ENCODE results near the gene LRFN2. TPM values are rescaled to one million over a fixed set of nuclear protein-coding genes. Genes with fewer than 3 reads are reported as not detected.
A peak's percentile ranks its signal among the peaks of the same experiment; 100 is the strongest.

The LRFN2 gene
- total and polyA plus RNA-seq, 2 of the 8 experiments (the other 6 are each of a cell fraction or from before 2014, with no cell fraction given): 2.3 TPM

DNA sequence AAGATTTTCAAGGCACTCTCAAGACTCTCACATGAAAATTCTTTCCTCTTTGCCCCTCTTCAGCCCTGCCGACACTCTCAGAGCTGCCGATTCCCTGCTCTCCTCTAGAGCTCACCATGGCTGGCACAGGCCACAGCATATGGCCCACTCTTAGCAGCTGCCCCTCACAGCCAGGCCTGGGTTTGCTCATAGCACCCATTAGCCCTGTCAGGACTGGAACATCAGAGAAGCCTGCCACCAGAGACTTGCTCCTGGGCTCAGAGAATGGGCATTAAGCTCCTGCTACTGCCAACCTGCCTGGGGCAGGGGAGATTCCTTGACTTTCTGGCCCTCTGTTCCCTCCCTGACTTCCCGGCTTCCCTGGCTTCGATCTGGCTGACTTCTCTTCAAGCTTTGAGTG, 96.7 kb downstream of the LRFN2 start:
- no peaks in the 10 kb centered on the region for H3K36me3 ChIP-seq (ENCODE audit: control insufficient read depth in 2 of 4, insufficient read depth in 4 of 4, low read length in 3 of 4)
- DNase-seq (ENCODE audit: low read depth in 1 of 2, low spot score in 2 of 2): no peak

More for the DNA sequence above, 96.7 kb downstream of the LRFN2 start:
- Histone ChIP-seq H2BK12ac (ENCODE audit: low read depth, low read length) (no peak overlapping the region), H2BK20ac (ENCODE audit: low read length) (no peak overlapping the region), H4K5ac (ENCODE audit: insufficient read length, low read depth, low read length) (no peak overlapping the region), H3K27me3 (replicated peaks in 1 of 4; ENCODE audit: control insufficient read depth in 3 of 4, extremely low read depth in 1 of 4, insufficient read depth in 3 of 4, low read length in 3 of 4) (no peaks in the 10 kb centered on the region; a peak in 1 of 7 replicates), H3K9ac (replicated peaks in 1 of 4; ENCODE audit: extremely low read depth in 1 of 4, low read depth in 3 of 4, low read length in 3 of 4) (no peak overlapping the region), H3K27ac (ENCODE audit: low read depth, low read length) (no peak overlapping the region), H3K4me3 (ENCODE audit: extremely low read depth in 1 of 4, insufficient read depth in 2 of 4, low read depth in 3 of 4, low read length in 4 of 4) (no peak overlapping the region), H3K18ac (ENCODE audit: extremely low read depth, low read length) (no peak overlapping the region), H2BK5ac (ENCODE audit: low read depth, low read length) (no peak overlapping the region), H3K4ac (replicated peaks; ENCODE audit: insufficient read length, low read depth, low read length) (no peak overlapping the region), H3K23ac (ENCODE audit: insufficient read length) (no peak overlapping the region), H2BK120ac (replicated peaks; ENCODE audit: low read depth, low read length) (no peak overlapping the region), H3K79me1 (ENCODE audit: low read depth, low read length) (no peaks in the 10 kb centered on the region; the same call in 1 of the 2 replicates), H3K4me1 (replicated peaks in 1 of 4; ENCODE audit: control insufficient read depth in 3 of 4, insufficient read depth in 4 of 4, low read length in 3 of 4) (peaks cover 0 to 2% (median under 1%) of the 10 kb centered on the region in 4 experiments; a peak in 2 of 7 replicates), H3K56ac (replicated peaks; ENCODE audit: insufficient read length, low read depth, low read length) (no peak overlapping the region), H3K14ac (ENCODE audit: insufficient read length) (no peak overlapping the region), H2AFZ (ENCODE audit: low read length) (no peak overlapping the region), H4K20me1 (replicated peaks in 1 of 2; ENCODE audit: control insufficient read depth in 1 of 2, insufficient read depth in 2 of 2, low read length in 2 of 2) (no peaks in the 10 kb centered on the region), H2BK15ac (ENCODE audit: low read length) (no peak overlapping the region), H3K23me2 (ENCODE audit: low read depth, low read length) (no peaks in the 10 kb centered on the region), H4K8ac (ENCODE audit: extremely low read depth, insufficient read depth, low read length) (no peak overlapping the region), H4K91ac (replicated peaks; ENCODE audit: insufficient read length, low read length) (no peak overlapping the region), H3K79me2 (ENCODE audit: control insufficient read depth in 1 of 2, insufficient read depth in 2 of 2, low read length in 2 of 2) (no peaks in the 10 kb centered on the region), H3K9me3 (ENCODE audit: insufficient read depth in 2 of 2, low read depth in 1 of 2, low read length in 1 of 2) (no peaks in the 10 kb centered on the region), H3K4me2 (ENCODE audit: insufficient read depth in 1 of 2, low read depth in 2 of 2, low read length in 2 of 2) (no peak overlapping the region), H2AK5ac (ENCODE audit: low read depth, low read length) (peak overlapping the region; percentile 60; the same call in 1 of the 2 replicates)
- ChIA-PET POLR2A (ENCODE audit: partially characterized antibody) (no interaction called here), CTCF (ENCODE audit: partially characterized antibody) (interaction anchor here (0.7 to 2.7 kb wide), 10 partner anchors 8 to 162 kb away, joined by 3 to 13 read pairs (median 4); no protein-coding TSS in a partner anchor)
- WGBS, 2 experiments (ENCODE audit: extremely low coverage in 1 of 2, insufficient coverage in 1 of 2, insufficient read length in 1 of 2, insufficient replicate concordance in 2 of 2, low coverage in 1 of 2, low lambda C conversion rate in 2 of 2, missing lambda C conversion rate in 1 of 2): 94% methylated on average over 4 of the region's 4 CpGs; no CpG with 5 or more reads in 1 of the 2 experiments
- FAIRE-seq: no peak

All from H1 (cell line).